C4-2B (cell line): Measurements from ENCODE around the gene TSHZ3.

Experiments
- CTCF ChIP-seq: fragments of 450-650 bp; conservative IDR thresholded peaks from 2 replicates; pipeline ENCODE4 v1.5.1; 2017; ENCODE audit warnings: mild to moderate bottlenecking
- ZFX ChIP-seq: fragments of 450-650 bp; IDR thresholded peaks from 2 replicates; pipeline ENCODE4 v1.6.1; 2017

GRCh38 chr19:31328238-31328637 is 21.0 kb downstream of the TSHZ3 start:
- TF ChIP-seq CTCF, result no peak
- no peak for TF ChIP-seq ZFX
